Measurements from ENCODE around the gene TP53TG3F.
"Not testable (repeated sequence)": the region's sequence is repeated elsewhere in the genome, so short reads cannot be mapped to it uniquely, and the experiment has no call there.

TP53TG3F gene, protein sequence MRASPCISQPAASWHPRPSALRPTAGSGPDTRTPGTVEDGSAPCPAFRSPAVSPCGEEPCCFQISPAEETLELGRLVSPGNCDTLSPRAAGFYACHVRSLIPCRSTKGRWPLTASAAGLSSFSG

DNA sequence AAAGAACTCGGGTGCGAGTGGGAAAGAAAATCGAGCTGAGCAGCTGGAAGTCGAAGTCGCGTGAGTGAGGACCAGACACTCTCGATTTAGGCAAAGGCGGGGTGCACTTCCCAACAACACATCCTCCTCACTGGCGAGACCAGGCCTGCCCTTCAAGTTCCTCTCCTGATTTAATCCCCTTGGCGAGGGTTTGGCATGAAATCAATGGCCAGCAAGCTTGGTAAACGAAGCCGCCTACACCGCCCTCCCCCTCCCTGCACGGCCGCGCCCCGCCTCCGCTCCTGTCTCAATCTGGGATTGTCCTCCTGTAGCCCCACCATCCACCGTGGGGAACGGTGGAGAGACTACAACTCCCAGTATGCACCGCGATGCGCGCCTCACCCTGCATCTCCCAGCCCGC, at the start of gene TP53TG3F:
TSS of gene TP53TG3F (plus strand) at position 301 of the 400 bp plus-strand sequence. CDS start at position 369, 68 bp downstream.
- DNase-seq: not testable (repeated sequence)

DNA sequence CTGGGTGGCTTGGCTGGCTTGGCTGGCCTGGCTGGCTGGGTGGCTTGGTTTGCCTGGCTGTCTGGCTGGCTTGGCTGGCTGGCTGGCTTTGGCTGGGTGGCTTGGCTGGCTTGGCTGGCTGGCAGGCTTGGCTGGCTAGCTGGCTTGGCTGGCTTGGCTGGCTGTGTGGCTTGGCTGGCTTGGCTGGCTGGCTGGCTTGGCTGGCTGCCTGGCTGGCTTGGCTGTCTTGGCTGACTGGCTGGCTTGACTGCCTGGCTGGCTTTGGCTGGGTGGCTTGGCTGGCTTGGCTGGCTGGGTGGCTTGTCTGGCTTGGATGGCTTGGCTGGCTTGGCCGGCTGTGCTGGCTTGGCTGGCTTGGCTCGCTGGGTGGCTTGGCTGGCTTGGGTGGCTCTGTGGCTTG, 32.2 kb downstream of the TP53TG3F start:
- not testable (repeated sequence) for DNase-seq

DNA sequence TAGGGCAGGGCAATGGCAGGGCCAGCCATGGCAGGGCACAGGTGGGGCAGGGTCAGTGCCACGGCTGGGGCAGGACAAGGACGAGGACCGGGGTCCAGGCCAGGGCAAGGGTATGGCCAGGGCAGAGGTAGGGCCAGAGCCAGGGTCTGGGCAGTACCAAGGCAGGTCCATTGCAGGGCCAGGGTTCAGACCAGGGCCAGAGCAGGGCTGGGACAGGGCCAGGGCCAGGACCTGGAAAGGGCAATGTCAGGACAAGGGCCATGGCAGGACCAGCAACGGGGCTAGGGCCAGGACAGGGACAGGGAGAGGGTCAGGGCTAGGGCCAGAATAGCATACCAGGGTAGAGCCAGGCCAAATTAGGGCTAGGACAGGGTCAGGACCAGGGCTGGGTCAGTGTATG, 47.8 kb downstream of the TP53TG3F start:
- DNase-seq: not testable (repeated sequence)

DNA sequence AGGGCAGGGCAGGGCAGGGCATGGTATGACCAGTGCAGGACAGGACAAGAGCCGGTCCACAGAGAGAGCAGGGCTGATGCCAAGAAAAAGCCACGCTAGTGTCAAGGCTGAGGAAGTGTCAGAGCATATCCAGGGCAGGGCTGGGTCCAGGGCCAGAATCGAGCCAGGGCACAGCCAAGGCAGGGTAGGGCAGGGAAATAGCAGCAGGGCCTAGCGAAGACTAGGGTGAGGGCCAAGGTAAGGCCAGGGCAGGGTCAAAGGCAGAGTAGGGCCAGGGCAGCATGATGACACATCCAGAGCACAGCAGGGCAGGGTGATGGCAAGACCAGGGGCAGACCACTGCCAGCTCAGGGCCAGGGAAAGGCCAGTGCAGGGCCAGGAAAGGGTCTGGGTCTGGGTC, 49.7 kb downstream of the TP53TG3F start:
- not testable (repeated sequence) for DNase-seq

DNA sequence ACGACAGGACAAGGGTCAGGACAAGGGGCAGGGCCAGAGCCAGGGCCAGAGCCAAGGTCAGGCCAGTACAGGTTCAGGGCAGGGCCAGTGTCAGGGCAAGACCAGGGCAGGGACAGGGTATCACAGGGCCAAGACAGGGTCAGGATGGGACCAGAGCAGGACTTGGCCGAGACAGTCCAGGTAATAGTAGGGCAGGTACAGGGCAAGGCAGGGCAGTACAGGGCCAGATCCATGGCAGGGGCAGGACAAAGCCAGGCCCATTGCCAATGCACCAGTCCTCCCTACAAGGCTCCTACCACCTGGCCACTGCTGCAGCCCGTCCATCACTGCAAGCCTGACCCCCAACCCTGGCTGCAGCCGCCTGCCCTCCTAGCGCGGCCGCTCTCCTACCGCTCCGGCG, 50.5 kb downstream of the TP53TG3F start:
- not testable (repeated sequence) for DNase-seq
